ENCODE results near the gene TRIM46.
"Not testable (repeated sequence)": the region's sequence is repeated elsewhere in the genome, so short reads cannot be mapped to it uniquely, and the experiment has no call there.

DNA sequence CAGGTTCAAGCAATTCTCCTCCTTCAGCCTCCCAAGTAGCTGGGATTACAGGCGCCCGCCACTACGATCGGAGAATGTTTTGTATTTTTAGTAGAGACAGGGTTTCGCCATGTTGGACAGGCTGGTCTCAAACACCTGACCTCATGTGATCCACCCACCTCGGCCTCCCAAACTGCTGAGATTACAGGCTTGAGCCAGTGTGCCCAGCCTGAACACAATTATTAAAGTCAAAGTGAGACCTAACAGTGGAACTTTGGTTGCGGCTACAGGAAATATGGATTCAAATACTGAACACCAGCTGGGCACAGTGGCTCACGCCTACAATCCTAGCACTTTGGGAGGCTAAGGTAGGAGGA is 51.7 kb downstream of the TRIM46 start:
- TF ChIP-seq, protein P1, sequence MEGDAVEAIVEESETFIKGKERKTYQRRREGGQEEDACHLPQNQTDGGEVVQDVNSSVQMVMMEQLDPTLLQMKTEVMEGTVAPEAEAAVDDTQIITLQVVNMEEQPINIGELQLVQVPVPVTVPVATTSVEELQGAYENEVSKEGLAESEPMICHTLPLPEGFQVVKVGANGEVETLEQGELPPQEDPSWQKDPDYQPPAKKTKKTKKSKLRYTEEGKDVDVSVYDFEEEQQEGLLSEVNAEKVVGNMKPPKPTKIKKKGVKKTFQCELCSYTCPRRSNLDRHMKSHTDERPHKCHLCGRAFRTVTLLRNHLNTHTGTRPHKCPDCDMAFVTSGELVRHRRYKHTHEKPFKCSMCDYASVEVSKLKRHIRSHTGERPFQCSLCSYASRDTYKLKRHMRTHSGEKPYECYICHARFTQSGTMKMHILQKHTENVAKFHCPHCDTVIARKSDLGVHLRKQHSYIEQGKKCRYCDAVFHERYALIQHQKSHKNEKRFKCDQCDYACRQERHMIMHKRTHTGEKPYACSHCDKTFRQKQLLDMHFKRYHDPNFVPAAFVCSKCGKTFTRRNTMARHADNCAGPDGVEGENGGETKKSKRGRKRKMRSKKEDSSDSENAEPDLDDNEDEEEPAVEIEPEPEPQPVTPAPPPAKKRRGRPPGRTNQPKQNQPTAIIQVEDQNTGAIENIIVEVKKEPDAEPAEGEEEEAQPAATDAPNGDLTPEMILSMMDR (conservative IDR thresholded peaks at IDR 0.05; ENCODE audit: low read depth, low read length): not testable (repeated sequence)
- not testable (repeated sequence) for TF ChIP-seq EZH2 (IDR thresholded peaks at IDR 0.05; ENCODE audit: low read length, unreplicated experiment)

All from PC-3 (cell line).